GM12878 (cell line): Measurements from ENCODE around the gene DENND4C. TPM values are rescaled to one million over a fixed set of nuclear protein-coding genes. Genes with fewer than 3 reads are reported as not detected.

Source experiments
- ATAC-seq: fragments of 200-7000 bp; cut with Tn5 transposase; 3 replicates; pipeline ENCODE4 v1.9.1; 2020; ENCODE audit warnings: mild to moderate bottlenecking, moderate library complexity
- BruUV-seq: library from RNA; stranded (reverse); fragments of 400-500 nt; replicated peaks from 2 replicates; lab custom pipeline; 2021; lab: Mats Ljungman, UMichigan
- CTCF ChIA-PET: fragments of 300-600 bp; sonication (Branson Sonifier 250); formaldehyde crosslinking; extraction: SDS; loops from one replicate; lab custom pipeline; 2021; ENCODE audit warnings: inconsistent platforms; lab: Yijun Ruan, JAX
- POLR2A ChIA-PET: fragments of 350-600 bp; formaldehyde crosslinking; extraction: SDS; loops from one replicate; lab custom pipeline; 2021; ENCODE audit warnings: inconsistent platforms; lab: Charles Lee
- RAD21 ChIA-PET: fragments of 300-600 bp; sonication (Branson Sonifier 250); formaldehyde crosslinking; loops from one replicate; lab custom pipeline; 2023; ENCODE audit warnings: antibody characterized with exemption; ENCODE audit not compliant: unreplicated experiment; lab: Charles Lee
- SMC1A ChIA-PET: fragments of 300-600 bp; sonication (Branson Sonifier 250); formaldehyde crosslinking; loops from one replicate; lab custom pipeline; 2023; ENCODE audit not compliant: unreplicated experiment, uncharacterized antibody; lab: Charles Lee
- DNase-seq: peaks from one replicate; pipeline ENCODE4 v3.0.0-alpha.2; 2011; ENCODE audit warnings: low read depth, low spot score
- FAIRE-seq: peaks from 3 replicates; lab custom pipeline; 2011; peaks lifted over from hg19 to GRCh38; lab: Jason Lieb, UNC
- H2AFZ ChIP-seq: 2 replicates; pipeline ENCODE4 v1.6.0; 2011; ENCODE audit warnings: low read depth, low read length, control low read depth; ENCODE audit not compliant: control insufficient read depth
- H3K27ac ChIP-seq: 2 replicates; pipeline ENCODE4 v1.5.1; 2011; ENCODE audit warnings: control low read depth; ENCODE audit not compliant: control insufficient read depth, insufficient read depth
- H3K27me3 ChIP-seq, 2 experiments: replicated peaks in 1 of 2; 2 replicates each; pipeline versions ENCODE4 v1.6.0 to v1.6.1; 2011; ENCODE audit warnings: low read length in 1 of 2; ENCODE audit not compliant: control insufficient read depth in 2 of 2, insufficient read depth in 2 of 2
- H3K36me3 ChIP-seq, 2 experiments: 2 replicates each; pipeline ENCODE4 v1.5.1; 2011; ENCODE audit warnings: low read length in 1 of 2; ENCODE audit not compliant: control insufficient read depth in 2 of 2, insufficient read depth in 2 of 2
- H3K4me1 ChIP-seq: 2 replicates; pipeline ENCODE4 v1.6.1; 2011; ENCODE audit warnings: mild to moderate bottlenecking, low read length, moderate library complexity, mixed read lengths; ENCODE audit not compliant: control insufficient read depth, insufficient read depth
- H3K4me2 ChIP-seq: 2 replicates; pipeline ENCODE4 v1.6.0; 2011; ENCODE audit warnings: control low read depth; ENCODE audit not compliant: control insufficient read depth, insufficient read depth
- H3K4me3 ChIP-seq: fragments of 200-600 bp; sonication (generic); 2 replicates; pipeline ENCODE4 v1.5.1; 2016
- H3K79me2 ChIP-seq: 2 replicates; pipeline ENCODE4 v1.6.0; 2011; ENCODE audit warnings: low read length; ENCODE audit not compliant: control insufficient read depth, insufficient read depth
- H3K9ac ChIP-seq: 2 replicates; pipeline ENCODE4 v1.8.0; 2011; ENCODE audit warnings: low read length, control low read depth, mixed read lengths; ENCODE audit not compliant: control insufficient read depth, insufficient read depth
- H3K9me3 ChIP-seq: replicated peaks from 3 replicates; pipeline ENCODE4 v1.5.1; 2011; ENCODE audit warnings: mild to moderate bottlenecking, low read length; ENCODE audit not compliant: control insufficient read depth, insufficient read depth
- H4K20me1 ChIP-seq: 2 replicates; pipeline ENCODE4 v1.6.0; 2011; ENCODE audit not compliant: control insufficient read depth, insufficient read depth
- ATF7 ChIP-seq: fragments of 450-650 bp; IDR thresholded peaks from 2 replicates; pipeline ENCODE4 v1.6.1; 2016; ENCODE audit warnings: low read depth, mild to moderate bottlenecking
- BACH1 ChIP-seq: fragments of 450-650 bp; IDR thresholded peaks from 2 replicates; pipeline ENCODE4 v1.6.1; 2017; ENCODE audit warnings: mild to moderate bottlenecking, borderline replicate concordance
- DPF2 ChIP-seq: fragments of 450-650 bp; IDR thresholded peaks from 2 replicates; pipeline ENCODE4 v1.6.1; 2017; ENCODE audit warnings: mild to moderate bottlenecking
- HCFC1 ChIP-seq: fragments of 150-350 bp; IDR thresholded peaks from 2 replicates; pipeline ENCODE4 v1.6.1; 2014; ENCODE audit warnings: low read length
- HDGF ChIP-seq: fragments of 450-650 bp; IDR thresholded peaks from 2 replicates; pipeline ENCODE4 v1.6.1; 2016; ENCODE audit warnings: antibody characterized with exemption
- IKZF2 ChIP-seq, 2 experiments: fragments of 450-650 bp; IDR thresholded peaks; 2 replicates each; pipeline ENCODE4 v1.6.1; 2017; ENCODE audit warnings: mild to moderate bottlenecking in 2 of 2, moderate library complexity in 2 of 2
- NFIC ChIP-seq: IDR thresholded peaks from 2 replicates; pipeline ENCODE4 v1.6.1; 2012; ENCODE audit warnings: low read depth, mild to moderate bottlenecking, inconsistent platforms, low read length, moderate library complexity
- POLR2A ChIP-seq: IDR thresholded peaks from 2 replicates; pipeline ENCODE4 v1.6.1; 2011; ENCODE audit warnings: low read depth, mild to moderate bottlenecking, low read length
- POU2F2 ChIP-seq: IDR thresholded peaks from 3 replicates; pipeline ENCODE4 v1.6.1; 2011; ENCODE audit warnings: low read depth, mild to moderate bottlenecking, low read length, borderline replicate concordance
- PRDM15 ChIP-seq: fragments of 450-650 bp; formaldehyde crosslinking; IDR thresholded peaks from 2 replicates; pipeline ENCODE4 v1.4.0; 2020; ENCODE audit warnings: mild to moderate bottlenecking, moderate library complexity
- RELB ChIP-seq: fragments of 450-650 bp; IDR thresholded peaks from 2 replicates; pipeline ENCODE4 v1.6.1; 2017; ENCODE audit warnings: low read depth, mild to moderate bottlenecking, moderate library complexity
- SUZ12 ChIP-seq: fragments of 200-600 bp; sonication (generic); IDR thresholded peaks from one replicate; pipeline ENCODE4 v1.6.1; 2018; ENCODE audit warnings: antibody characterized with exemption, mild to moderate bottlenecking; ENCODE audit not compliant: unreplicated experiment
- TARDBP ChIP-seq: IDR thresholded peaks from 2 replicates; pipeline ENCODE4 v1.6.1; 2016; ENCODE audit warnings: borderline replicate concordance
- ZBTB33 ChIP-seq: fragments of 450-650 bp; IDR thresholded peaks from 2 replicates; pipeline ENCODE4 v1.6.1; 2017; ENCODE audit warnings: mild to moderate bottlenecking
- in situ Hi-C: fragments of 300-500 bp; cut with MboI; formaldehyde crosslinking; loops from 9 replicates; pipeline ENCODE4 v1.14.3; 2018; ENCODE audit warnings: mixed read lengths
- intact Hi-C: fragments of 100-400 bp; cut with micrococcal nuclease; formaldehyde crosslinking; loops from one replicate; pipeline ENCODE4 v1.14.2; 2022; ENCODE audit not compliant: unreplicated experiment
- polyA plus RNA-seq, 11 experiments: library from polyadenylated mRNA; depleted of rRNA in 4 of 11; unstranded in 6 of 11; stranded (reverse) in 5 of 11; fragments of >200 nt; fragmentation: Nextera tagmentation in 4 of 11; fragmentation: Illumina TruSeq in 1 of 11; extraction: Ambion mirVana in 4 of 11; extraction: Trizol in 1 of 11; gene quantifications; 1 replicate in 1 of 11; 2 replicates in 10 of 11; pipeline versions ENCODE4 v1.2.1 to v1.2.3, GENCODE V29; 2011 to 2016; ENCODE audit warnings: inconsistent platforms in 2 of 11, missing spikeins in 2 of 11, low read depth in 1 of 11
- total RNA-seq, 4 experiments: library from RNA; depleted of rRNA in 3 of 4; stranded (reverse); fragments of >200 nt in 3 of 4; fragmentation: Illumina TruSeq in 1 of 4; extraction: Trizol in 1 of 4; gene quantifications; 2 replicates each; pipeline versions ENCODE4 v1.2.1 to v1.2.3, GENCODE V29; 2013 to 2021
- TF ChIP-seq, protein P1 (sequence below), 3 experiments: IDR thresholded peaks in 2 of 3; conservative IDR thresholded peaks in 1 of 3; 2 replicates each; pipeline ENCODE4 v1.5.1; 2011; ENCODE audit warnings: low read depth in 3 of 3, low read length in 3 of 3, mild to moderate bottlenecking in 3 of 3, control low read depth in 2 of 3, moderate library complexity in 2 of 3, inconsistent platforms in 1 of 3, mixed read lengths in 1 of 3; ENCODE audit not compliant: control insufficient read depth in 2 of 3, insufficient read depth in 1 of 3; ENCODE audit errors: extremely low read depth in 1 of 3

DENND4C gene
- total and polyA plus RNA-seq, 10 of the 15 experiments (the other 5 are each of a cell fraction or from before 2014, with no cell fraction given): 8.2 to 49.3 (median 24.7) TPM

DNA sequence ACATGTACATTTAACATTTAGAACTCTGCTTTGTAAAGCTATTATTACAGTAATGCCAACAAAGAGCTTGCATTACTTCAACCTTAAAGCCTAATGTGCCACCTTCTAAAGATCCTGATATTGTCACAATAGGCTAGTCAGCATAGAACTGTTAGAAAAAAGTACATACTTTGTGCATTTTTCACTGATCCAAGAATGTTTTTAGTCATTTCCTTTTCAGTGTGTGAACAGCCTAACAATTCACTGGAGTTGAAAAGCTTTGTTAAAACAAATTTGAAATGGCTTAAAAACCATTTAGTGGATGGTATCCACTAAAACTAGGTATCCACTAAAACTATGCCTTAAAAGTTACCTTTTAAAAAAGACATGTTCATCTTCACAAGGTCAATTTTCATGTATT, 145.0 kb downstream of the DENND4C start:
- Histone ChIP-seq H3K79me2 (peaks cover 39% of the 10 kb centered on the region), H3K9me3 (no peaks in the 10 kb centered on the region), H3K4me2 (no peak overlapping the region), H2AFZ (no peak overlapping the region), H4K20me1 (no peaks in the 10 kb centered on the region), H3K4me1 (no peaks in the 10 kb centered on the region; the same call in 1 of the 2 replicates), H3K36me3 (peaks cover 7 to 38% of the 10 kb centered on the region in 2 experiments), H3K27ac (no peak overlapping the region), H3K9ac (no peak overlapping the region), H3K4me3 (no peak overlapping the region), H3K27me3 (no peaks in the 10 kb centered on the region)
- no TSS peak for BruUV-seq
- FAIRE-seq (no peak), DNase-seq (no peak), ATAC-seq (no peak)
- CTCF ChIA-PET: interaction anchor here (0.9 to 5.8 kb wide), 6 partner anchors 9 to 289 kb away, joined by 3 to 31 read pairs (median 4); no protein-coding TSS in a partner anchor
- in situ Hi-C loops: no loop called here
- intact Hi-C loops: no loop called here
- SMC1A ChIA-PET: interaction anchor here (0.7 to 2.0 kb wide), 10 partner anchors 10 to 142 kb away, joined by 3 to 8 read pairs (median 3); no protein-coding TSS in a partner anchor
- RAD21 ChIA-PET: interaction anchor here (1.1 to 1.8 kb wide), 2 partner anchors 81 to 143 kb away, joined by 5 to 6 read pairs; no protein-coding TSS in a partner anchor
- TF ChIP-seq TARDBP (no peak), SUZ12 (no peak), POU2F2 (no peak), ZBTB33 (no peak), BACH1 (no peak), NFIC (no peak), PRDM15 (CRISPR knock-in tag) (no peak), POLR2A (no peak), RELB (no peak), HDGF (no peak), ATF7 (no peak), IKZF2 (IDR thresholded peaks at IDR 0.05) (no peak), HCFC1 (no peak), DPF2 (no peak)
- TF ChIP-seq, protein P1, sequence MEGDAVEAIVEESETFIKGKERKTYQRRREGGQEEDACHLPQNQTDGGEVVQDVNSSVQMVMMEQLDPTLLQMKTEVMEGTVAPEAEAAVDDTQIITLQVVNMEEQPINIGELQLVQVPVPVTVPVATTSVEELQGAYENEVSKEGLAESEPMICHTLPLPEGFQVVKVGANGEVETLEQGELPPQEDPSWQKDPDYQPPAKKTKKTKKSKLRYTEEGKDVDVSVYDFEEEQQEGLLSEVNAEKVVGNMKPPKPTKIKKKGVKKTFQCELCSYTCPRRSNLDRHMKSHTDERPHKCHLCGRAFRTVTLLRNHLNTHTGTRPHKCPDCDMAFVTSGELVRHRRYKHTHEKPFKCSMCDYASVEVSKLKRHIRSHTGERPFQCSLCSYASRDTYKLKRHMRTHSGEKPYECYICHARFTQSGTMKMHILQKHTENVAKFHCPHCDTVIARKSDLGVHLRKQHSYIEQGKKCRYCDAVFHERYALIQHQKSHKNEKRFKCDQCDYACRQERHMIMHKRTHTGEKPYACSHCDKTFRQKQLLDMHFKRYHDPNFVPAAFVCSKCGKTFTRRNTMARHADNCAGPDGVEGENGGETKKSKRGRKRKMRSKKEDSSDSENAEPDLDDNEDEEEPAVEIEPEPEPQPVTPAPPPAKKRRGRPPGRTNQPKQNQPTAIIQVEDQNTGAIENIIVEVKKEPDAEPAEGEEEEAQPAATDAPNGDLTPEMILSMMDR (IDR thresholded peaks at IDR 0.05 in 2 of 3, conservative IDR thresholded peaks at IDR 0.05 in 1 of 3; ENCODE audit: control insufficient read depth in 2 of 3, extremely low read depth in 1 of 3, insufficient read depth in 1 of 3, low read depth in 3 of 3, low read length in 3 of 3): no peak
- POLR2A ChIA-PET: interaction anchor here (0.7 to 1.2 kb wide), 2 partner anchors 34 to 144 kb away, joined by 3 read pairs; partner anchors contain the start of gene ACER2
